HTERT RPE-1 (cell line): ENCODE data around the gene NADK2.

ENCODE experiments used
- in situ Hi-C: fragments of 300-500 bp; cut with MboI; formaldehyde crosslinking; loops from 4 replicates; pipeline ENCODE4 v1.14.3; 2020; ENCODE audit warnings: low sequenced_read_pairs

Gene NADK2

DNA sequence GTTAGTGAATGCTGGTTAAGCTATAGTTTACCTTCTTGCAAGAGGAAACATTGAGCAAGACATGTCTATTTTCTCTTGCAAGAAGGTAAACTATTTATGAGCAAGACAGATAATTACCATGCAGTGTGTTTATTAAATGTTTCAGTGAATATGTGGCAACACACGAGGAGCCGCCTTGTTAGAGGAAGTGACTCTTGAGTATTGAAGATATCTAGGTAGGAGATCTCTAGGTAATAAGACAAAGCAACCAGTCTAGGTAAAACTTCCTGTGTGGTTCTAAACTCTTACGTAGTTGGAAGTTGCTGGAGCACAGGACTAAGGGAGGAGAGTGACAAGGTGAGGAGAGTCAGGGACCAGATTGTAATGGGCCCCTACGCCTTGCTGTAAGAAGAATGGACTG lies 73.0 kb downstream of the NADK2 start:
- in situ Hi-C loops: no loop called here

DNA sequence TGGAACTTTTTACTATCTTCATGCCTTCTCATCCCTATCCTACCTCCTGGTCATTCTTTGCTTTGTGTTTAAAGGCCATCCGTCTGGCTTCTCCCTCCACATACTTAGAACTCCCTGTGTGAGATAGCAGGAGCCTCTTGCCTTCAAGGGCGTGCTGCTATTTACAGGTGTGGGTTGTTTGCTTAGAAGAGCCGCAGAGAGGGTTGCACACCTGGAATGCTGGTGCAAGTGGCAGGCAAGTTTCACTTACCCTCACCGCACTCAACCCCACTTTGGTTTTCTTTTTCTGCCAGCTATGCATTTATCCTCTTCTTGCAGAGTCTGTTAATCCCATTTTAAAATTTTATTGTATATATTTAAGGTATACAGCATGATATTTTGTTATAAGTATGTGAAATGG lies 77.3 kb downstream of the NADK2 start:
- in situ Hi-C loops: no loop called here

GRCh38 chr5:36162810-36163486 lies 78.8 kb downstream of the NADK2 start:
- in situ Hi-C loops: no loop called here

- in situ Hi-C loops: no loop called here
Observed at GRCh38 chr5:36161361-36161760, 80.4 kb downstream of the NADK2 start.

GRCh38 chr5:36160617-36161016 lies 81.1 kb downstream of the NADK2 start:
- in situ Hi-C loops: no loop called here

DNA sequence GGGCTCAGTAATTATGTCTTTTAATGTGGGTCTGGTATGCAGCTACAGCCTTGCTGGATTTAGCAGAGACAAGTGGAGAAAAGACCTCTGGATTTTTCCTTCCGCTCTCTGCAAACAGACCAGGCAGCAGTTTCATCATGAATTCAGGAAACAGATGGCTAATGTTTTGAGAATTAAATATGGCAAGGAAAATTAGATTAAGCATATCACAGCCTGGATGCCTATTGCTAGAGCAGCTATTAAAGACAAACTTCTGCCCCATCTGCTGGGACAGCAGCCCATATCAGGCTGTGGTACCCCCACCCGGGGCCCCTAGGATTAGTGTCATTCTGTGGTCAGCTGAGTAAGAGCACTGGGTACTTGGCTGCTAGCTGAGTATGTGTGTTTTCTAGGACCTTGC lies 83.6 kb downstream of the NADK2 start:
- in situ Hi-C loops: no loop called here

DNA sequence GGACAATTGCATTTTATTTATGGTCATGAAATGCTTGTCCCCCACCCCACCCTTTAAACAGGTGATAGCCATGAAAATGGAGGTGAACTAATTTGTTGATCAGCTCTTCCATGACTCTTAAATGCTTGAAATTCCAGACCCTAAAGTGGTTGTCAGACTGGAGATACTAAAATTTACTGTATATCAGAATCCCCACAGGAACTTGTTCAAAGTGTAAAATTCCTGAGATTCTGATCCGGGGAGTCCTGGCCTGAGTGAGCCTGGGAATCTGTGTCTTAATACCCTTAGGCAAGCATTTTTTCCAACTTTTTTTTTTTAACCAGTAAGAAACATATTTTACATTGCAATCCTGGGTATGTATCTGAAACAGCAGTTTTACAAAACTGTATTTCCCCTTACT lies 85.1 kb downstream of the NADK2 start:
- in situ Hi-C loops: no loop called here

- in situ Hi-C loops: no loop called here
Observed at GRCh38 chr5:36156121-36156601, 85.6 kb downstream of the NADK2 start.

GRCh38 chr5:36155291-36155690 lies 86.4 kb downstream of the NADK2 start:
- in situ Hi-C loops: no loop called here

- in situ Hi-C loops: no loop called here
Observed at GRCh38 chr5:36153726-36154125, 88.0 kb downstream of the NADK2 start.

GRCh38 chr5:36153298-36153677 lies 88.4 kb downstream of the NADK2 start:
- in situ Hi-C loops: no loop called here

GRCh38 chr5:36152324-36153297 lies 89.1 kb downstream of the NADK2 start:
- in situ Hi-C loops: no loop called here

- in situ Hi-C loops: no loop called here
Observed at GRCh38 chr5:36151434-36152323, 90.0 kb downstream of the NADK2 start, which contains the start of the genes LMBRD2 and SKP2. LMBRD2 (minus strand) TSS chr5:36151887; CDS start chr5:36143349, 8,538 bp downstream. SKP2 (plus strand) TSS chr5:36152111; CDS start chr5:36152263, 152 bp downstream.

- in situ Hi-C loops: no loop called here
Observed at GRCh38 chr5:36150676-36151433, 90.9 kb downstream of the NADK2 start.

GRCh38 chr5:36147681-36148080 lies 94.0 kb downstream of the NADK2 start:
- in situ Hi-C loops: no loop called here

DNA sequence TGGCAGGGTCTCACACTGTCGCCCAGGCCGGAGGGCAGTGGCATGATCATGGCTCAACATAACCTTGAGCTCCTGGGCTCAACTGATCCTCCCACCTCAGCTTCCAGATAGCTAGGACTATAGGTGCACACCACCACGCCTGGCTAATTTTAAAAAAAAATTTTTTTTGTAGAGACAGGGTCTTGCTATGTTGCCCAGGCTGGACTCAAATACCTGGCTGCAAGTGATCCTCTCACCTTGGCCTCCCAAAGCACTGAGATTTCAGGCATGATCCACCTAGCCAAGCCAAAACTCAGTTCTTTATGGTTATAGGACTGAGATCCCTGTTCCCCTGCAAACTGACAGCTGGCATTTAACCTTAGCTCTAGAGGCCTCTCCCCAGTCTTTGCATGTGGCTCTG lies 95.3 kb downstream of the NADK2 start:
- in situ Hi-C loops: no loop called here

GRCh38 chr5:36145311-36145710 lies 96.4 kb downstream of the NADK2 start:
- in situ Hi-C loops: no loop called here
